Inflammatory macrophage treated with lipopolysaccharide for 1 hour (primary cell): ENCODE data around the gene SGCE.
"Not testable (repeated sequence)": the region's sequence is repeated elsewhere in the genome, so short reads cannot be mapped to it uniquely, and the experiment has no call there.

Source experiments
- DNase-seq, 2 donors: peaks; one replicate each; pipeline ENCODE4 v3.0.0-alpha.2; 2020 to 2022

Gene SGCE

GRCh38 chr7:94655848-94656657, at the start of gene SGCE:
TSS of gene SGCE (minus strand) at chr7:94656133. CDS start at chr7:94656098, 35 bp downstream.
- peak in 1 of 2 donors; percentile 9 for DNase-seq

- not testable (repeated sequence) for DNase-seq
These were observed 49.5 kb upstream of the SGCE start for GRCh38 chr7:94705155-94706021.

GRCh38 chr7:94701555-94701973, 45.6 kb upstream of the SGCE start:
- DNase-seq, result no peak

GRCh38 chr7:94700926-94701554, 45.1 kb upstream of the SGCE start:
- no peak for DNase-seq

- no peak for DNase-seq
These were observed 42.3 kb upstream of the SGCE start for GRCh38 chr7:94698275-94698674.

- DNase-seq, result peak; percentile 33 to 49
These were observed 41.4 kb upstream of the SGCE start for GRCh38 chr7:94697035-94697974.

GRCh38 chr7:94687810-94688209, 31.9 kb upstream of the SGCE start:
- DNase-seq, result no peak

- no peak for DNase-seq
These were observed 31.1 kb upstream of the SGCE start for GRCh38 chr7:94687076-94687475.

GRCh38 chr7:94683066-94683465, 27.1 kb upstream of the SGCE start:
- no peak for DNase-seq

GRCh38 chr7:94679358-94679757, 23.4 kb upstream of the SGCE start:
- DNase-seq, result no peak

- DNase-seq, result no peak
These were observed 20.5 kb upstream of the SGCE start for GRCh38 chr7:94676431-94676830.

- DNase-seq, result no peak
These were observed 19.4 kb upstream of the SGCE start for GRCh38 chr7:94675356-94675755.

- DNase-seq, result no peak
These were observed 15.7 kb upstream of the SGCE start for GRCh38 chr7:94671444-94672235.

- no peak for DNase-seq
These were observed 14.0 kb upstream of the SGCE start for GRCh38 chr7:94669773-94670495.

GRCh38 chr7:94666879-94667587, 11.1 kb upstream of the SGCE start:
- DNase-seq, result no peak

- no peak for DNase-seq
These were observed 9.5 kb upstream of the SGCE start for GRCh38 chr7:94665426-94665825.

- DNase-seq, result no peak
These were observed 8.1 kb upstream of the SGCE start for GRCh38 chr7:94664023-94664422.

- DNase-seq, result no peak
These were observed 6.6 kb upstream of the SGCE start for GRCh38 chr7:94662548-94662947.

GRCh38 chr7:94660006-94660405, 4.1 kb upstream of the SGCE start:
- DNase-seq, result peak in 1 of 2 donors; percentile 4

- DNase-seq, result no peak
These were observed 2.9 kb upstream of the SGCE start for GRCh38 chr7:94658826-94659225.
